Measurements from ENCODE around the gene ZP3.
"Not testable (repeated sequence)": the region's sequence is repeated elsewhere in the genome, so short reads cannot be mapped to it uniquely, and the experiment has no call there.

ZP3 gene

DNA sequence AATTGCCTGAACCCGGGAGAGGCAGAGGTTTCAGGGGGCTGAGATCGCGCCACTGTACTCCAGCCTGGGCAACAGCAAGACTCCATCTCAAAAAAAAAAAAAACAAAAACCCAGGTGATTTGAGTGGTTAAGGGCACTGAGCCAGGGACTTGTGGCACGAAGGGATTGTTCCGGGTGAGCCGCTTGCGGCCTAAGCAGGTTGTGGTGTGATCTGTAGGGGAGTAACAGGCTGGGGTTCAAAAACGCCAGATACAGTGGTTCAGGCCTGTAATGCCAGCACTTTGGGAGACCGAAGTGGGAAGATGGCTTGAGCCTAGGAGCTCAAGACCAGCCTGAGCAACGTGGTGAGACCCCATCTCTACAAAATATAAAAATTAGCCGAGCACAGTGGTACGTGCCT is 19.1 kb downstream of the ZP3 start:
- not testable (repeated sequence) for DNase-seq

DNA sequence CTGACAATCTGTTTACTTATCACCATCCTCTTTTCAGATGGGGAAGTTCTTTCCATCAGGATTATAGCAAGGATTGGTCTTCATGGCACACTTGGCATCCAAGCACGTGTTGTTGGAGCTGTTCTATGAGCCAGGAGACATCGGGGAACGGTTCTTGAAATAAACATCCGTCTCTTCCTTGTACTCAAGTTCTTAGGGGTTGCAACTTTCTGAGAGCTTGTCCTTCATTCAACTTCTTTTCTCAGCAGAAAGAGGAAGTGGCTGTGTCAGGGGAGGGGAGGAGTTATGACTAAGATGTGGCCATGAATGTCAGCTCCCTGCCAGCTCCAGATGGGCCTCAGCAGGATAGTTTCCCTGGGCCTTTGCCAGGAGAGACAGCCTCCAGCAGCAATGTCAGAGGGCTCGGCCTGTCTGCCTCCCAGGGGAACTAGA is 20.8 kb downstream of the ZP3 start:
- DNase-seq = not testable (repeated sequence)

DNA sequence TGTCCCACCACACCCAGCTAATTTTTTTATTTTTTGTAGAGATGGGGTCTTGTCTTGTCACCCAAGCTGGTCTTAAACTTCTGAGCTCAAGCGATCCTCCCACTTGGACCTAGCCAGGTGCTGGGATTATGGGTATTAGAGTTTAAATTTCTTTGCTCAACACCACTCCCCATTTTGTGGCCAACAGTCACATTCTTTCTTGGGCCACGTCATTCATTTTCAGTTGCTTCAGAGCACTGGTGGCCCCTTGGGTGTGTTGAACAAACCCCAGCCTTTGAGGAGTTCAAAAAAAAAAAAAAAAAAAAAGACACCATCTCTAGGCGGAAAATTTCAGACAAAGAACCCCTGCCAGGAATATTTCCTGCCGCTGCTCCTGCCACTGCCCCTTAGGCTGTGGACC is 32.3 kb downstream of the ZP3 start:
- DNase-seq = not testable (repeated sequence)

DNA sequence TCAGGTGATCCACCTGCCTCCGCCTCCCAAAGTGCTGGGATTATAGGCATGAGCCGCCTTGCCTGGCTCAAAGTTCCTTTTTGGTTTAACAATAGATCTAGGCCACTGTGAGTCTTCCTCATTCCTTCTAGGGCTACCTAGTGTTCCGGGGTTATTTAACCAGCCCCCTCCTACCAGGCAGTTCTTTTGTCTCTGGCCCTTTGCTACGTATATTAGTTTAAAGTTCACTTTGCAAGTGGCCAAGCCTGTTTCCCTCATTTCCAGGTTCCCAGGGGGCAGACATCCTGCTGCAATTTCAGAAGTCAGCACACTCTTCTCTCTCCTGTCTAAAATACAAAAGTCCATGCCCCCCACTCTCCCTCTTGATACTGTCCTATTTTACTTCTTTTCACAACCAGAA is 33.8 kb downstream of the ZP3 start:
- not testable (repeated sequence) for DNase-seq

DNA sequence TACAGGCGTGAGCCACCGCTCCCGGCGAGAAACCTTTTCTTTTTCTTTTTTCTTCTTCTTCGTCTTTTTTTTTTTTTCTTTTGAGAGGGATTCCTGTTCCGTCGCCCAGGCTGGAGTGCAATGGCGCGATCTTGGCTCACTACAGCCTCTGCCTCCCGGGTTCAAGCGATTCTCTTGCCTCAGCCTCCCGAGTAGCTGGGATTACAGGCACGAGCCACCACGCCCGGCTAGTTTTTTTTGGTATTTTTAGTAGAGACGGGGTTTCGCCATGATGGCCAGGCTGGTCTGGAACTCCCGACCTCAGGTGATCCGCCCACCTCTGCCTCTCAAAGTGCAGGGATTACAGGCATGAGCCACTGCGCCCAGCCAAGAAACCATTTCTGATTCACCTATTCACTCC is 36.0 kb downstream of the ZP3 start:
- not testable (repeated sequence) for DNase-seq

DNA sequence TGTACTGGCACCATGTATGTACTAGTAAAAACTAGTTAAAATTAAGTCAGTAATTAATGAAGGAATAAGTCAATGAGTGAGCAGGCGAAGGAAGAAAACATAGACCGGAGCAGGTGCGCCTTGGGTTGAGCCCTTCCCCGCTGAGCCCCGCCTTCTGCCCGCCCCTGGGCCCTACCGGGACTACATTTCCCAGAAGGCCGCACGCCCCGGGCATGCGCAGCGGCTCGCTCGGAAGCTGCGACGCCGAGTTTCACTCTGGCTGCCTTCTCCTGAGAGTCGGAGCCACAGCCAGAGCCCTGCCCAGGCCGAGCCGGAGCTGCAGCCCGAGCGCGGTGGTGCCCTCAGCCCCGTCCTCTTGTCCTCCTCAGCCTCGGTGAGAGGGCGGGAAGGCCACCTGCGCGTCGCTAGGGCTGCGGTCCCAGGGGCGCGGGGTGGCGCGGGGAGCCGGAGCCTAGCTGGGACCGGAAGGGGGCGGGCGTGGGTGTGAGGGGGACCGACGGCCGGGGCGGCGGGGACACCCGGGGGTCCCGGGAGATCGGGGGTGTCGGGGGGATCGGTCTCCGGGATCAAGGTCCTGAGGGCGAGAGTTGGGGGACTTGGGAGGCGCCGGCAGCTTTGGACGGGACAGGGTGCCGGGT is 36.8 kb downstream of the ZP3 start, which contains the start of gene DTX2:
TSS of gene DTX2 (plus strand) at position 246 of the 638 bp plus-strand sequence. CDS start 18,801 bp downstream, outside the sequence.
- DNase-seq = not testable (repeated sequence)

DNA sequence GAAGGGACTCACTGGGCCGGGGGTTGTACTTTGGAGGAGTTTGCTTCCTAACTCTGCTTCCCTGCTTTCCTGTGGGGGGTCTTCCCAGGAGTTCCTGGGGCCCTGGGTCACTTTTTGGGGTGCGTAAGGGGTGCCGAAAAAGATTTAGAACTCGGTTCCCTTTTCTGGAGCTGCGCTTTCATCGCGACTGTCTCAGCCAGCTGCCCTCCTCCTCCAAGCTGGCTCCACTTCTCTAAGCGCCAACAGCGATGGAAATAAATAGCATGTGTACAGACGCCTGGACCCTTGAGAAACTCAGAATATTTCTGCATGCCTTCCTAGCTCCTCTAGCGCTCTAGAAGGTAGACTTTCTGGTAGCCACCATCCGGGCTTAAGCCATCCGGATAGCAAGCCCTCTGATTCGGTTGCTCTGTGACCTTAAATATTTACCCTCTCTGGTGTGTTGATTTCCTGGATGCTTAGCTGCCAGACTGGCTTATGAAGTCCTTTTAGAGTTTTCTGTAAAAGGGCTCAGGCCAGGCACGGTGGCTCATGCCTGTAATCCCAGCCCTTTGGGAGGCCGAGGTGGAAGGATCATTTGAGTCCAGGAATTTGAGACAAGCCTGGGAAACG is 37.6 kb downstream of the ZP3 start:
- DNase-seq = not testable (repeated sequence)

DNA sequence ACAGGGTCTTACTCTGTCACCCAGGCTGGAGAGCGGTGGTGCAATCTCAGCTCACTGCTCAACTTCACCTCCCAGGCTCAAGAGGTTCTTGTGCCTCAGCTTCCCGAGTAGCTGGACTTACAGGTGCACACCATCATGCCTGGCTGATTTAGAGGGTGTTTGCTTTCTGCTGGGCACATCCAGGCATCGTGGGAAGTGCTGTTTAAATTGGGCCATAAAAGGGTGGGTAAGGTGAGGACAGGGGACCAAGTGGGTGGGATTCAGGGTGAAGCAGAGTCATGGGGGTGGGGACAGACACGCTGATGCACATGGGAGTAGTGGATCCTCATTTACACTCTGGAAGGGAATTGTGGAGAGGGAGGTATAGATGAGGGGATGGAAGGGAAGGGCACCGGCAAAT is 40.2 kb downstream of the ZP3 start:
- not testable (repeated sequence) for DNase-seq

DNA sequence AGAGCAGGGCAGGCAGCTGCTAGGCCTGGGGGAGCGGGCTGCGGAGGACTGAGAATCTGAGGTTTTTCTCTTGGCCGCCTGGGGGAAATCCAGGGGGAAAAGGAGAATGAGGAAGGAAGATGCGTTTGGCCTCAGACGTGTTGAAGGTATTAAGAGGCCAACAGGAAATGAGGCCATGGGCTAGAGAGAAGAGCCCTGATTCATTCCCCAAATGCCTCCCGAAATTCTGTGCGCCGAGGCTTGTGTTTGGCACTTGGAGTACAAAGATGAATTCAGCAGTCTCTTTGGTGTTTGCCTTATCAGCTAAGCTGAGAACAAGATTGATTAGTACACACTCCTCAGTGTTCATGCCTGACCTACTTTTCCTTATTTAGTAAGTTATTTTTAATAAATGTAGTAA is 41.2 kb downstream of the ZP3 start:
- not testable (repeated sequence) for DNase-seq

DNA sequence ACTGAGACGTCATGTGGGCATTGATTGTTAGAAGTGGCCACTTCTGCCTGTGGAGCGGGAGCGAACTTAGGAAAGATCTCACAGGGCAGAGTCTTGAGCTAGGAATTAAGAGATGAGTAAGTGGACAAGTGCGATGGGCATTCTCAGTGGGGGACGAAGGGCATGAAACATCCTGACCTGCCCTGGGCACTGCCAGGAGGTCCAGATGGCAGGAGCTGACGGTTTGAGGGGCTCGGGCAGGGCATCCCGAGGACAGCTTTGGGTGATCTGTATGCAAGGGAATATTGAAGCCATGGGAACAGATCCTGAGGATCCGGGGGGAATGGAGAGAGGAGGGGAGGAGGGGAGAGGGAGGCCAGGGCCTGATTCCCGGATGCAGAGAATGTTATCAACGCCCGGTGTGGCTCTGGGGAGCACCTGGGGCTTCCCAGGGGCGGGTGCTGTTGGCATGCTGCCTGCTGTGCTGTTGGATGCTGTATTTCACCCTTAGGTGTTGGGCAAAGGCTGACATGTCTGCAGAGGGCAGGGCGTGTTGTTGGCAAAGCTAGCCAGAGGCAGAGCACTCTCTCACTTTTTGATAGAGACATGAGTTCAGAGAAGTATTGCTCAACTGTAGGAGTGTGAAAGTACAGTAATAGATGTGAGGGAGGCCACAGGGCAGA is 43.1 kb downstream of the ZP3 start:
- DNase-seq = not testable (repeated sequence)

DNA sequence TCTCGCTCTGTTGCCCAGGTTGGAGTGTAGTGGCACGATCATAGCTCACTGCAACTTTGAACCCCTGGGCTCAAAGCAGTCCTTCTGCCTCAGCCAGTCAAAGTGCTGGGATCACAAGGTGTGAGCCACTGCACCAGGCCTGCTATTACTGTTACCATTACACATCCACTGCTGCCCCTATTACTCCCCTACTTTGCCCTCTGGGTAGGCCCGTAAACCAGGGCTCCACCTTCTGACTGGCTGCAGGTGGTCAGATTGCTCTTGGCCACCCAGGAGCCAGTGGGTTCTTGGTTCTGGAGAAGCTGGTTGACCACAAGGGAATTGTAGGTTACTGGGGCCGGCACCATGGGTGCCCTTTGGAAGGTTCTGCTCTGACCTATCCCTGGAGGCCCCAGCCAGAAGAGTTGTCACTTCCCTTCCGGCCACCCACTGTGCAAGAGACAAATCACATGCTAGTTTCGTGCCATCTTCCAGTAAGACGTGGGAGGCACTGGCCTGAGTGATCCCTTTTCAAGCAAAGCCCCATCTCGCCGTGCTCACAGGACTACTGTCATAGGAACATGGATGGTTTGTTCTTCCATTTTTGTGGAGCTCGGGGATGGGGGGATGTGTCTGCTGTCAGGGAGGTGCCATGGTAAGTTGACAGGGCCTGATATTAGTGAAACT is 46.9 kb downstream of the ZP3 start:
- DNase-seq = not testable (repeated sequence)

DNA sequence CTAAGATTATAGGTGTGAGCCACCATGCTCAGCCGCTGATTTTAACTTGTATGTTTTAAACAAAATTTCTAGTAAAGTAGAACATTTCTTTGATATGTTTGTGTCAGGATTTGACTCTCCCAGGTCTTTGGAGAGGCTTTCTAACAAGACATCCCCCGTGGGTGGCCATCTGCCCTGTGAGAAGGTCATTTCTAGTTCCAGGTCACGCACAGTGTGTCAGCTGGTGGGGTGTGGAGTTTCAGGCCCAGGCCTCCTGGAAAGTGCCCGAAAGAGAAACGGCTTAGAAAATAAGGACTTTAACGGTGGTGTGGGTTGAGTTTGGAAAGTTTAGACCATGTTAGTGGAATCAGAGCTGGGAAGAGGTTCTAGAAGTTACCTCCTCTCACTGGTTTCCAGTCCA is 48.3 kb downstream of the ZP3 start:
- DNase-seq = not testable (repeated sequence)

DNA sequence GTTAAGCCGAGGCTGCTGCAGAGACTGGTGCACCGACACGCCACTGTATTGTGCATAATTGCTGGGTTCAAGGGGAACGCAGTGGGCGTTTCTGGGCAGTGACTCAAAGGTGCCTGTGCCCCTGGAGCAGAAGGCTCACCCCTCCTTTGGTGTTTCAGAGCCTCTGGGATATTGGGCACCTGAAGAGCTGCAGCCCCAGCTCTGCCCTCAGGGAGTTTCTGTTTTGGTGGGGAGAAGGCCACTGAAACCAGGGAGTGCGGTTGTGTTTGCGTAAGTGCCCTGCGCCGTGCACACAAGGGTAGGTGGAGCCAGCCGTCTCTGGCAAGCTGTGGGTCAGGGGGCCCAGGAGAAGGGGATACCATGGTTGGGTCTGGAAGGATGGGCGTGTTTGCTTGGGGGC is 51.5 kb downstream of the ZP3 start:
- not testable (repeated sequence) for DNase-seq

DNA sequence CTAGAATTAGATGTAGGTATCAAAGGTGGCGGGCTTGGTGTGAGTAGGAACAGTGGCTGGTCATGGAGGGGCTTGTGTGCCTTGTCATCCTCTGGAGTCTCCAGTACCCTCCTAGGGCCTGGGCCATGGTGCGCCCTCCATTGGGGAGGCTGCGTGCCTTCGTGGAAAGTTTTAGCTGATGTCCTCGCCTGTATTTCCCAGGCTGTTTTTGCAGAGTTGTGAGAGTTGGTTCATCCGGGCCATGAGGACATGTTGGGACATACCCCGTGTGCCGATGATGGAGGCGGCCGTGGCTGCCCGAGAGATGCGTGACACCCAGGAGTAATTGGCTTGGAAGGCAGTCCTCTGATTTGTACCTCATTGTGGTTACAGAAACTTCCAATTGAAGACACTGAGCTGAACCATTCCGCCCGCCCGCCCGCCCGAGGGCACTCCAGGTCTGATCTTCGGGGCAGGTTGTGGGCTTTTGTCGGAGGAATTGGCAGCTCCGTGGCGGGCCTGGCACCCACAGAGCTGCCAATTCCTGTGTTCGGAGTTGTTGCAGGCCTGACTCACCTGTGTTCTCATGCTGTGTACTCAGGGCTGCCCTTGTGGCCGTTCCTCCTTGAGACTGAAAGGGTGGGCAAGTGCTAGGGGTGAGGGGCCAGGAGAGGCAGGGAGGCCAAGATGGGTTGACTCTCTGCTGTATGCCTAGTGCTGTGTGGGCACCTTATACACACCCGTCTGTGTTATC is 52.2 kb downstream of the ZP3 start:
- not testable (repeated sequence) for DNase-seq

DNA sequence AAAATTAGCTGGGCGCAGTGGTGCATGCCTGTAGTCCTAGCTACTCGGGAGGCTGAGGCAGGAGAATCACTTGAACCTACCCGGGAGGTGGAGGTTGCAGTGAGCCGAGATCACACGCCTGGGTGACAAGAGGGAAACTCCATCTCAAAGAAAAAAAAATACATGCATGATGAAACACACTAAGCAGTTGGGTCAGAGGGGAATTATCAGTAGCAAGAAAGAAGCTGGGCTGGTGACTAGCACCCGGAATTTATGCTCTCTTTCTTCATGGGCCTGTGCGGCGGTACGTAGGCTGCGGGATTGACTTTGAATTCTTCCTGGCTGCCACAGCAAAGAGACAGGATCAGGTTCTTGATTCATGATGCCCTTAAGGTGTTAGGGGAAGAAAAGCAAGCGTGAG is 54.9 kb downstream of the ZP3 start:
- not testable (repeated sequence) for DNase-seq

DNA sequence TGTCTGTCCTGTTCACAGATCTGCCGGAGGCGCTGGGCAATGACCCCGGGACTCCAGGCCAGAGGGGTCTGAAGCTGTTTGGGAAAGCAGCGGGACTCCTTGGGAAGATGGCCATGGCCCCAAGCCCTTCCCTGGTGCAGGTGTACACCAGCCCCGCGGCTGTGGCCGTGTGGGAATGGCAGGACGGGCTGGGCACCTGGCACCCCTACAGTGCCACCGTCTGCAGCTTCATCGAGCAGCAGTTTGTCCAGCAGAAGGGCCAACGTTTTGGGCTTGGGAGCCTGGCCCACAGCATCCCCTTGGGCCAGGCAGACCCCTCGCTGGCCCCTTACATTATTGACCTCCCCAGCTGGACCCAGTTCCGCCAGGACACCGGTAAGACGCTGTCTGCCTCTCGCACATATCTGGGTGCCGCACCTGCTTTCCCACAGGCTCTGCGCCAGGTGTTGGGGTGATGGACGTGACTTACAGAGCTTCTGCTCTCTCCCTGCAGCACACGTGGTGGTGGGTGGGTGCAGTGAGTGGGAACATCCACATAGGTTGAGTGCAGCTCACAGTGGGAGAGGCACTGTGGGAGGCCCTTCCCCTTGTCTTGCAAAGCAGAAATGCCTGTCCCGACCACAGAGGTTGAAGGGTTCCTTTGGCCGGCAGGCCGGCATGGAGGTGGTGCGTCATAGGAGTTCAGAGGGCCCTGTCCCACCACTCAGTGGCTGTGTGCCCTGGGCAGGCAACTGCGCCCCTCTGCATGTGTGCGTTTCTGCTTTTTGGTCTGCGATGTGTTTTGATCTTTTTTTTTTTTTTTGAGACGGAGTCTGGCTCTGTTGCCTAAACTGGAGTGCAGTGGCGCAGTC is 55.9 kb downstream of the ZP3 start:
- DNase-seq = not testable (repeated sequence)

DNA sequence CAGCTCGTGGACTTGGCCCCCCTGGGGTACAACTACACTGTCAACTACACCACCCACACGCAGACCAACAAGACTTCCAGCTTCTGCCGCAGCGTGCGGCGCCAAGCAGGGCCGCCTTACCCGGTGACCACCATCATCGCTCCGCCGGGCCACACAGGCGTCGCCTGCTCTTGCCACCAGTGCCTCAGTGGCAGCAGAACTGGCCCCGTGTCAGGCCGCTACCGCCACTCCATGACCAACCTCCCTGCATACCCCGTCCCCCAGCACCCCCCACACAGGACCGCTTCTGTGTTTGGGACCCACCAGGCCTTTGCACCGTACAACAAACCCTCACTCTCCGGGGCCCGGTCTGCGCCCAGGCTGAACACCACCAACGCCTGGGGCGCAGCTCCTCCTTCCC is 57.9 kb downstream of the ZP3 start:
- DNase-seq = not testable (repeated sequence)

DNA sequence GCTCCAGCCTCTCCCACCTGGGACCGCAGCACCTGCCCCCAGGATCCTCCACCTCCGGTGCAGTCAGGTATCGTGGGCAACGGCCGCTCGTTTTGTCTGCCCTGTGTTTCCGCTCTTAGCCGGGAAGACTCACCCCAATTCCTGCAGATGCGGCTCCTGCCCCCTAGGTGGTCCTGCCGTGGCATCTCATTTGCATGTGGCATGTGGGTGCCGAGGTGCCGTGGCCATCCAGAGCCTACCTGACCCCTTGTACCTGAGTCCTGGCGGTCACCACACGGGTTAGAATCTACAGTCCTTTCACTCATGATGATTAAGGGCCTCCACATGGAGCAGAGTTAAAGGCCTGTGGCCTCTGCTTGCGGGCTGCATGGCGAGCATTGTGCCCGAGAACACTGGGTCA is 58.3 kb downstream of the ZP3 start:
- DNase-seq = not testable (repeated sequence)

DNA sequence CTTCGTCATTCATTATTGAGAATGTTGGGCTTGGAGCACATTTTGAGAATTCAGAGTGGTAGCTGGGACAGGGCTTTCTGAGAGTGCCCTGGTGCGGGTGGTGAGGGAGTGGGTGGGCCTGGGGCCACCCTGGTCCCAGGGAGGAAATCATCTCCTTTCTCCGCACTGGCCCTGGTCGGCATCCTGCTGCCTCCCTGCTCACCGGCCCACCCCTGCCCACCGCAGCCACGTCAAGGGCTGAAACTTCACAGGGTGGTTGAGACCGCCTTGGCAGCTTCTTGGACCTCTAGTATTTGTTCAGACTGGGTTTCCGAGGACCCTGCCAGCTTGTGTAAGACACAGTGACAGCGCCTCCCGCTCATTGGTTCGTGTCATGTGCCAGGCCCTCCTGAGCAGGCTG is 59.7 kb downstream of the ZP3 start:
- DNase-seq = not testable (repeated sequence)

DNA sequence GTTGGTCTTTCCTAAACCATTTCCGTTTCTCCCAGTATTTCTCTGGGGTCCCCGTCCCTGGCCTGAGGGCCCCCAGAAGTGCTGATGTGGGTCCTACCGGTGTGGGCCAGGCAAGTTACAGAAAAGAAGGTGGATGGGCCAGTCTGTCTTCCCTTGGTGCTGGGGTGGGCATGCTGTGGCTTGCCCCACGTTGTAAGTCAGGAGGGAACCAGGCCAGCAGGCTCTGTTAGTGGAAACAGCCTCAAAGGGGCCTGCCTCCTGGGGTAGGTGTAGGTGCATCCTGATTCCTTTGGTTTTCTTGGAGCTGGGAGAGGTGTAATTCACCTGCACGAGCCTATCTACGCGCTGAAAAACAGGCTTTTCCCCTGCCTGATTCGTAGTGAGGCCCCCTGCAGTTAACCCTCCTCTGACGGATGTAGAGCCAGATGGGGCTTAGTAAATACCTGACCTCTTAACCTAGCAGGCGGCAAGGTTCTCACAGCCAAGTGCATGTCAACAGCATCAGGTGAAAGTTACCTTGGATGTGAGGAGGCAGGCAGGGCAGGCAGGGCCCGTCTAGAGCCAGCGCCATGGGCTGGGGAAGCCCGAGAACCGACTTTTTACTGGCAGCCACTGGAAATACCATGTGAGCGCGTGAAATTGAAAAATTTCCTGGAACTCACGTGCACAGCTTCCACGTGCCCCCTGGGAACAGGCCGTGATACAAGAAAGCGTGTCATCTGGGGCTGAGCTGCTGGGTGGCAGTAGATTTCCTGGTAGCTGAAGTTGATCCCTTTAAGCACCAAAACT is 61.3 kb downstream of the ZP3 start:
- DNase-seq = not testable (repeated sequence)

DNA sequence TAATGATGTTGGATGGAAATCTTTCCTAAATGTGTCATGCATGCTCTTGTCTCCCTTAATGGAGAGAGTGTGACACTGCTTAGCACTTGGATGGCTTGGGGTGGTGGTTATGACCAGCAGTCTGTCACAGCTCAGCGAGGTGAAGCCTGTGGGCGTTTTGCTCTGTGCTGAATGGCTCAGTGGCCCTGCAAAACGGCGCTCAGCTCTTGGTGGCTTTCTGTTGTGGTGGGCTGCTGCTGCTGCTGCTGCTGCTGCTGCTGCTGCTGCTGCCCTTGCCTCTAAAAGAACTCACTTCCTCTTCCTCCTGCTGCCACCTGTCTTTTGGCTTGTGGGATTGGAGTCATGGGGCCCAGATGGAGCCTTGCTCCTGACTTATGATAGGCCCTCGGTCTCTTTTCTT is 61.9 kb downstream of the ZP3 start:
- not testable (repeated sequence) for DNase-seq
